Stimulated activated effector memory CD8-positive, alpha-beta T cell treated with anti-CD3 and anti-CD28 coated beads, Interleukin-12 subunit alpha, Interleukin-12 subunit beta, amount 100 ng/mL, for 72 hours (primary cell): ENCODE results near the gene KLHL5.
A peak's percentile ranks its signal among the peaks of the same experiment; 100 is the strongest.
"Not testable (repeated sequence)": the region's sequence is repeated elsewhere in the genome, so short reads cannot be mapped to it uniquely, and the experiment has no call there.

Experiments used
- ATAC-seq: fragments of 150-1000 bp; cut with Tn5 transposase; 2 replicates; pipeline ENCODE4 v1.10.0; 2021
- DNase-seq, 2 donors: peaks; one replicate each; pipeline ENCODE4 v3.0.0; 2021 to 2022; ENCODE audit warnings: low spot score in 2 of 2
- H3K27ac Mint-ChIP-seq: one replicate; pipeline ENCODE4 v1.8.0; 2022; ENCODE audit warnings: mild to moderate bottlenecking, mixed read lengths
- H3K36me3 Mint-ChIP-seq: one replicate; pipeline ENCODE4 v1.8.0; 2022; ENCODE audit warnings: mild to moderate bottlenecking, mixed read lengths
- H3K4me1 Mint-ChIP-seq: one replicate; pipeline ENCODE4 v1.8.0; 2022; ENCODE audit warnings: mixed read lengths
- H3K4me3 Mint-ChIP-seq: one replicate; pipeline ENCODE4 v1.8.0; 2022; ENCODE audit warnings: mild to moderate bottlenecking, mixed read lengths
- H3K9me3 Mint-ChIP-seq: one replicate; pipeline ENCODE4 v1.8.0; 2022; ENCODE audit warnings: mixed read lengths

Gene KLHL5

GRCh38 chr4:39106011-39106410 lies 44.0 kb downstream of the KLHL5 start:
- ATAC-seq = no peak
- no peak overlapping the region for H3K4me3 Mint-ChIP-seq
- H3K27ac Mint-ChIP-seq = no peak overlapping the region
- no peaks in the 10 kb centered on the region for H3K9me3 Mint-ChIP-seq
- H3K36me3 Mint-ChIP-seq = peaks cover 59% of the 10 kb centered on the region
- no peak for DNase-seq
- no peaks in the 10 kb centered on the region for H3K4me1 Mint-ChIP-seq

GRCh38 chr4:39114436-39114835 lies 52.4 kb downstream of the KLHL5 start:
- DNase-seq (no peak), ATAC-seq (no peak)
- Mint-ChIP-seq H3K4me3 (no peak overlapping the region), H3K9me3 (no peaks in the 10 kb centered on the region), H3K4me1 (peaks cover 26% of the 10 kb centered on the region), H3K36me3 (peaks cover 50% of the 10 kb centered on the region), H3K27ac (no peak overlapping the region)

- Mint-ChIP-seq H3K36me3 (peaks cover 26% of the 10 kb centered on the region), H3K9me3 (no peaks in the 10 kb centered on the region), H3K4me1 (peaks cover 26% of the 10 kb centered on the region), H3K4me3 (peak overlapping the region; percentile 10), H3K27ac (peak overlapping the region; percentile 52)
- DNase-seq = no peak
- ATAC-seq = no peak
Observed at GRCh38 chr4:39118034-39118658, 56.1 kb downstream of the KLHL5 start.

GRCh38 chr4:39120418-39120817 lies 58.4 kb downstream of the KLHL5 start:
- Mint-ChIP-seq H3K4me3 (no peak overlapping the region), H3K27ac (no peak overlapping the region), H3K36me3 (peaks cover 10% of the 10 kb centered on the region), H3K9me3 (no peaks in the 10 kb centered on the region), H3K4me1 (peaks cover 26% of the 10 kb centered on the region)
- no peak for ATAC-seq
- no peak for DNase-seq

GRCh38 chr4:39124885-39125599 lies 63.0 kb downstream of the KLHL5 start:
- Mint-ChIP-seq H3K27ac (no peak overlapping the region), H3K4me1 (no peaks in the 10 kb centered on the region), H3K36me3 (peaks cover 4% of the 10 kb centered on the region), H3K9me3 (no peaks in the 10 kb centered on the region), H3K4me3 (no peak overlapping the region)
- DNase-seq = no peak
- ATAC-seq = no peak

- Mint-ChIP-seq H3K4me1 (no peaks in the 10 kb centered on the region), H3K36me3 (peaks cover 4% of the 10 kb centered on the region), H3K9me3 (no peaks in the 10 kb centered on the region), H3K27ac (no peak overlapping the region), H3K4me3 (no peak overlapping the region)
- DNase-seq = no peak
- no peak for ATAC-seq
Observed at GRCh38 chr4:39125600-39125985, 63.6 kb downstream of the KLHL5 start.

GRCh38 chr4:39126256-39127095 lies 64.4 kb downstream of the KLHL5 start:
- no peaks in the 10 kb centered on the region for H3K9me3 Mint-ChIP-seq
- DNase-seq = no peak
- ATAC-seq = no peak
- H3K36me3 Mint-ChIP-seq = peaks cover 4% of the 10 kb centered on the region
- H3K4me1 Mint-ChIP-seq = no peaks in the 10 kb centered on the region
- H3K27ac Mint-ChIP-seq = no peak overlapping the region
- no peak overlapping the region for H3K4me3 Mint-ChIP-seq

- H3K27ac Mint-ChIP-seq = no peak overlapping the region
- DNase-seq (no peak), ATAC-seq (no peak)
- no peak overlapping the region for H3K4me3 Mint-ChIP-seq
- peaks cover 11% of the 10 kb centered on the region for H3K4me1 Mint-ChIP-seq
- no peaks in the 10 kb centered on the region for H3K9me3 Mint-ChIP-seq
- no peaks in the 10 kb centered on the region for H3K36me3 Mint-ChIP-seq
Observed at GRCh38 chr4:39133623-39134022, 71.6 kb downstream of the KLHL5 start.

- Mint-ChIP-seq H3K36me3 (no peaks in the 10 kb centered on the region), H3K4me3 (no peak overlapping the region), H3K4me1 (peaks cover 11% of the 10 kb centered on the region), H3K27ac (no peak overlapping the region), H3K9me3 (no peaks in the 10 kb centered on the region)
- DNase-seq (no peak), ATAC-seq (no peak)
Observed at GRCh38 chr4:39134683-39135306, 72.8 kb downstream of the KLHL5 start.

GRCh38 chr4:39138227-39138626 lies 76.2 kb downstream of the KLHL5 start:
- not testable (repeated sequence) for H3K27ac Mint-ChIP-seq, H3K36me3 Mint-ChIP-seq, H3K9me3 Mint-ChIP-seq, ATAC-seq, DNase-seq, H3K4me3 Mint-ChIP-seq
- peaks cover 11% of the 10 kb centered on the region for H3K4me1 Mint-ChIP-seq

- Mint-ChIP-seq H3K9me3 (no peaks in the 10 kb centered on the region), H3K36me3 (no peaks in the 10 kb centered on the region), H3K4me1 (no peaks in the 10 kb centered on the region), H3K4me3 (no peak overlapping the region), H3K27ac (no peak overlapping the region)
- ATAC-seq = no peak
- DNase-seq = no peak
Observed at GRCh38 chr4:39146211-39146610, 84.2 kb downstream of the KLHL5 start.

- Mint-ChIP-seq H3K36me3 (no peaks in the 10 kb centered on the region), H3K27ac (no peak overlapping the region), H3K4me1 (no peaks in the 10 kb centered on the region), H3K4me3 (no peak overlapping the region), H3K9me3 (no peaks in the 10 kb centered on the region)
- ATAC-seq (no peak), DNase-seq (no peak)
Observed at GRCh38 chr4:39154009-39154408, 92.0 kb downstream of the KLHL5 start.

GRCh38 chr4:39157520-39157919 lies 95.5 kb downstream of the KLHL5 start:
- no peak for DNase-seq
- no peak for ATAC-seq
- Mint-ChIP-seq H3K36me3 (no peaks in the 10 kb centered on the region), H3K27ac (no peak overlapping the region), H3K4me3 (no peak overlapping the region), H3K9me3 (no peaks in the 10 kb centered on the region), H3K4me1 (no peaks in the 10 kb centered on the region)

- no peak for DNase-seq
- H3K9me3 Mint-ChIP-seq = peaks cover 5% of the 10 kb centered on the region
- peak overlapping the region; percentile 49 for H3K27ac Mint-ChIP-seq
- no peak for ATAC-seq
- H3K4me1 Mint-ChIP-seq = peaks cover 5% of the 10 kb centered on the region
- no peaks in the 10 kb centered on the region for H3K36me3 Mint-ChIP-seq
- no peak overlapping the region for H3K4me3 Mint-ChIP-seq
Observed at GRCh38 chr4:39166177-39166576, 104.1 kb downstream of the KLHL5 start.

GRCh38 chr4:39166669-39167068 lies 104.6 kb downstream of the KLHL5 start:
- ATAC-seq = no peak
- peaks cover 5% of the 10 kb centered on the region for H3K9me3 Mint-ChIP-seq
- DNase-seq = no peak
- no peaks in the 10 kb centered on the region for H3K36me3 Mint-ChIP-seq
- peaks cover 5% of the 10 kb centered on the region for H3K4me1 Mint-ChIP-seq
- no peak overlapping the region for H3K4me3 Mint-ChIP-seq
- H3K27ac Mint-ChIP-seq = peak overlapping the region; percentile 49
